GM23338 (cell line): Measurements from ENCODE around the gene GLRB. TPM values are rescaled to one million over a fixed set of nuclear protein-coding genes. Genes with fewer than 3 reads are reported as not detected.
A peak's percentile ranks its signal among the peaks of the same experiment; 100 is the strongest.
"Not testable (repeated sequence)": the region's sequence is repeated elsewhere in the genome, so short reads cannot be mapped to it uniquely, and the experiment has no call there.

Experiments used
- ATAC-seq: fragments of 200-7000 bp; cut with Tn5 transposase; 3 replicates; pipeline ENCODE4 v1.9.1; 2020
- DNase-seq: peaks from one replicate; pipeline ENCODE4 v3.0.0-alpha.2; 2015; ENCODE audit warnings: low spot score
- H2AFZ ChIP-seq: fragments of 200-600 bp; sonication (generic); 2 replicates; pipeline ENCODE4 v1.8.0; 2016; ENCODE audit warnings: antibody characterized with exemption, mild to moderate bottlenecking, moderate library complexity
- H3F3A ChIP-seq: fragments of 200-600 bp; sonication (generic); replicated peaks from 2 replicates; pipeline ENCODE4 v1.8.0; 2017; ENCODE audit warnings: antibody characterized with exemption, mixed run types, low read depth
- H3K27ac ChIP-seq: fragments of 200-600 bp; sonication (generic); 2 replicates; pipeline ENCODE4 v1.6.1; 2016; ENCODE audit warnings: low read depth
- H3K27me3 ChIP-seq: fragments of 200-600 bp; sonication (generic); 2 replicates; pipeline ENCODE4 v1.8.0; 2016; ENCODE audit warnings: mild to moderate bottlenecking, mixed run types, moderate library complexity; ENCODE audit not compliant: insufficient read depth
- H3K36me3 ChIP-seq: fragments of 200-600 bp; sonication (generic); 2 replicates; pipeline ENCODE4 v1.8.0; 2016; ENCODE audit warnings: mild to moderate bottlenecking; ENCODE audit not compliant: insufficient read depth
- H3K4me1 ChIP-seq: fragments of 200-600 bp; sonication (generic); 2 replicates; pipeline ENCODE4 v1.8.0; 2016; ENCODE audit warnings: mild to moderate bottlenecking, moderate library complexity; ENCODE audit not compliant: insufficient read depth
- H3K4me2 ChIP-seq: fragments of 200-600 bp; sonication (generic); 2 replicates; pipeline ENCODE4 v1.7.1; 2017; ENCODE audit warnings: mixed run types
- H3K4me3 ChIP-seq: fragments of 200-600 bp; sonication (generic); 2 replicates; pipeline ENCODE4 v1.6.1; 2016; ENCODE audit warnings: mixed run types
- H3K79me2 ChIP-seq: fragments of 200-600 bp; sonication (generic); replicated peaks from 2 replicates; pipeline ENCODE4 v1.8.0; 2017; ENCODE audit warnings: mild to moderate bottlenecking; ENCODE audit not compliant: insufficient read depth
- H3K9me2 ChIP-seq: fragments of 200-600 bp; sonication (generic); 2 replicates; pipeline ENCODE4 v1.8.0; 2017; ENCODE audit not compliant: insufficient read depth
- H4K20me1 ChIP-seq: fragments of 200-600 bp; sonication (generic); replicated peaks from 2 replicates; pipeline ENCODE4 v1.8.0; 2017; ENCODE audit warnings: mild to moderate bottlenecking; ENCODE audit not compliant: insufficient read depth
- H3K27ac Mint-ChIP-seq: 2 replicates; pipeline ENCODE4 v1.8.0; 2020; ENCODE audit warnings: inconsistent platforms, mild to moderate bottlenecking, moderate library complexity, mixed read lengths
- H3K27me3 Mint-ChIP-seq: 3 replicates; pipeline ENCODE4 v1.8.0; 2022; ENCODE audit warnings: low read depth, mild to moderate bottlenecking, moderate library complexity, mixed read lengths, inconsistent platforms; ENCODE audit not compliant: insufficient read depth, poor library complexity
- H3K36me3 Mint-ChIP-seq: 3 replicates; pipeline ENCODE4 v1.8.0; 2021; ENCODE audit warnings: low read depth, mild to moderate bottlenecking, inconsistent platforms, moderate library complexity, mixed read lengths
- H3K4me1 Mint-ChIP-seq: 3 replicates; pipeline ENCODE4 v1.8.0; 2020; ENCODE audit warnings: mild to moderate bottlenecking, inconsistent platforms, mixed read lengths
- H3K4me3 Mint-ChIP-seq: 3 replicates; pipeline ENCODE4 v1.8.0; 2021; ENCODE audit warnings: moderate library complexity, mild to moderate bottlenecking, inconsistent platforms, mixed read lengths
- H3K9me3 Mint-ChIP-seq: 3 replicates; pipeline ENCODE4 v1.8.0; 2020; ENCODE audit warnings: moderate library complexity, mild to moderate bottlenecking, inconsistent platforms, mixed read lengths
- CTCF ChIP-seq, 2 experiments: fragments of 200-600 bp in 1 of 2; sonication (generic) in 1 of 2; conservative IDR thresholded peaks; 2 replicates each; pipeline versions ENCODE4 v1.5.1 to v1.6.1; 2016 to 2017; ENCODE audit warnings: antibody characterized with exemption in 2 of 2, low read depth in 2 of 2, mild to moderate bottlenecking in 2 of 2, moderate library complexity in 1 of 2
- NANOG ChIP-seq: IDR thresholded peaks from 2 replicates; pipeline ENCODE4 v1.6.1; 2016; ENCODE audit warnings: antibody characterized with exemption, borderline replicate concordance
- ZNF114 ChIP-seq: fragments of 250-450 bp; sonication (Bioruptor Pico); IDR thresholded peaks from 2 replicates; pipeline ENCODE4 v1.5.0; 2020; ENCODE audit warnings: mild to moderate bottlenecking, moderate library complexity
- ZNF331 ChIP-seq: fragments of 250-450 bp; sonication (Bioruptor Pico); IDR thresholded peaks from 2 replicates; pipeline ENCODE4 v1.5.0; 2020; ENCODE audit warnings: low read depth, mild to moderate bottlenecking, moderate library complexity
- ZNF462 ChIP-seq: fragments of 250-450 bp; sonication (Bioruptor Pico); IDR thresholded peaks from 2 replicates; pipeline ENCODE4 v1.5.0; 2020; ENCODE audit warnings: mild to moderate bottlenecking, moderate library complexity
- polyA plus RNA-seq: library from polyadenylated mRNA; unstranded; fragments of >200 nt; fragmentation: Nextera tagmentation; extraction: Ambion mirVana; gene quantifications from 2 replicates; pipeline ENCODE4 v1.2.1, GENCODE V29; 2016
- total RNA-seq: library from RNA; depleted of rRNA; stranded (reverse); fragments of >200 nt; shearing (Covaris generic); gene quantifications from 2 replicates; pipeline ENCODE4 v1.2.3, GENCODE V29; 2014

Gene GLRB
- total and polyA plus RNA-seq, 2 experiments from 2014 or later = 1.0 to 1.3 TPM

- Histone ChIP-seq H3K4me1 (no peaks in the 10 kb centered on the region), H3K27me3 (no peaks in the 10 kb centered on the region), H3K36me3 (no peaks in the 10 kb centered on the region), H2AFZ (no peak overlapping the region), H3K4me3 (no peak overlapping the region), H3K79me2 (no peaks in the 10 kb centered on the region), H3K27ac (no peak overlapping the region), H3K4me2 (no peak overlapping the region), H3F3A (no peaks in the 10 kb centered on the region), H3K9me2 (no peaks in the 10 kb centered on the region), H4K20me1 (no peaks in the 10 kb centered on the region)
- Mint-ChIP-seq H3K27me3 (no peaks in the 10 kb centered on the region), H3K4me1 (0 out of 3 replicates have a peak, but pooled peaks cover 3% of the 10 kb centered on the region), H3K36me3 (no peaks in the 10 kb centered on the region), H3K4me3 (no peak overlapping the region), H3K9me3 (peaks cover 4% of the 10 kb centered on the region; the same call in 2 of the 3 replicates), H3K27ac (no peak overlapping the region)
- ATAC-seq (no peak), DNase-seq (no peak)
- TF ChIP-seq ZNF462 (CRISPR knock-in tag) (no peak), ZNF114 (CRISPR knock-in tag) (no peak), NANOG (no peak), CTCF (conservative IDR thresholded peaks at IDR 0.05; ENCODE audit: low read depth in 2 of 2) (peak; percentile 44 to 45; a peak in 3 of 4 replicates), ZNF331 (CRISPR knock-in tag) (no peak)
These were observed 96.1 kb downstream of the GLRB start for GRCh38 chr4:157172011-157172410.

- DNase-seq, H3K9me2 ChIP-seq, H3K27ac Mint-ChIP-seq, H3K4me1 Mint-ChIP-seq, H3K27me3 ChIP-seq, H3K4me3 ChIP-seq, H3K79me2 ChIP-seq, H3K4me3 Mint-ChIP-seq, H3K27me3 Mint-ChIP-seq, H3K4me1 ChIP-seq, H2AFZ ChIP-seq, H3K4me2 ChIP-seq, H3K36me3 ChIP-seq, H3K36me3 Mint-ChIP-seq, H3K27ac ChIP-seq, H4K20me1 ChIP-seq, H3F3A ChIP-seq, ATAC-seq: not testable (repeated sequence)
- peaks cover 13% of the 10 kb centered on the region; the same call in 2 of the 3 replicates for H3K9me3 Mint-ChIP-seq
These were observed 104.3 kb downstream of the GLRB start for GRCh38 chr4:157180268-157180667.
